ENCODE measurements around the gene EPDR1.

Gene EPDR1

GRCh38 chr7:37930226-37930948, 9.9 kb downstream of the EPDR1 start:
- H2AK5ac ChIP-seq (ENCODE audit: low read length), result no peak overlapping the region

DNA sequence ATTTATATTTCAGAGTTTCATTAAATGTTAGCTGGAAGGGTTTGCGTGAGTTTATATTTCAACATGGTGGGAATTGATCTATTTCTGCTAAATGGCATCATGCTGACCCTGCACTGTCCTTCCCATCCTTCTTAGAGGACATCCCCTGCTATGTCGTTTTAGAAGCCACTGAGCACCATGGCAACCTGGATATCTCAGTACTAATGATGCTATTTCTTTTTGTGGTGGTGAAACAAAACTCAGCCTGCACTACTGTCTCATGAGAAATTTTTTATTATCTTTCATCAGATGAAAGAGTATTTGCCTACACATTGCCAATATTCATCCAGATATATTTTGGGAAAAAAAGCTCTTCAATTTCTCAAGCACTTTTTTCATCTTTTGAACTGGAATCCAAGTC, 12.1 kb downstream of the EPDR1 start:
- H3K4me3 ChIP-seq (ENCODE audit: low read depth, low read length), result no peak overlapping the region
- H3K79me2 ChIP-seq (ENCODE audit: control insufficient read depth, insufficient read depth, low read length, poor library complexity), result no peaks in the 10 kb centered on the region
- no peak overlapping the region for H4K12ac ChIP-seq (ENCODE audit: low read depth, low read length)
- H3K4ac ChIP-seq (ENCODE audit: low read depth, low read length), result no peak overlapping the region
- no peak overlapping the region for H2BK5ac ChIP-seq (ENCODE audit: low read depth, low read length, poor library complexity)
- no peak overlapping the region for H4K91ac ChIP-seq (ENCODE audit: low read depth, low read length)
- no peaks in the 10 kb centered on the region for H3K79me1 ChIP-seq (ENCODE audit: low read length)
- no peaks in the 10 kb centered on the region for H3K9me3 ChIP-seq (ENCODE audit: insufficient read depth, low read depth, low read length)
- H3K18ac ChIP-seq (ENCODE audit: low read length), result no peak overlapping the region
- H3K27ac ChIP-seq (ENCODE audit: low read depth, low read length), result no peak overlapping the region
- H3K4me2 ChIP-seq (ENCODE audit: low read length), result no peak overlapping the region
- H3K23ac ChIP-seq (ENCODE audit: low read length), result no peak overlapping the region
- WGBS (ENCODE audit: extremely low coverage, insufficient coverage, insufficient read length), result no CpG with 5 or more reads among the region's 2 CpGs
- no peak overlapping the region for H2BK120ac ChIP-seq (ENCODE audit: insufficient read depth, low read length, poor library complexity)
- H2AFZ ChIP-seq (ENCODE audit: insufficient read depth, low read length, poor library complexity), result no peak overlapping the region
- DNase-seq, result no peak
- H2AK5ac ChIP-seq (ENCODE audit: low read length), result no peak overlapping the region
- H2BK12ac ChIP-seq (ENCODE audit: low read length), result no peak overlapping the region
- H3K9ac ChIP-seq (ENCODE audit: low read length), result no peak overlapping the region
- no peaks in the 10 kb centered on the region for H3K4me1 ChIP-seq (ENCODE audit: control insufficient read depth in 1 of 2, insufficient read depth in 2 of 2, low read length in 2 of 2)
- H3K27me3 ChIP-seq (ENCODE audit: insufficient read depth, low read length), result no peaks in the 10 kb centered on the region
- no peak overlapping the region for H3K14ac ChIP-seq (ENCODE audit: low read length)
- no peaks in the 10 kb centered on the region for H3K36me3 ChIP-seq (ENCODE audit: control insufficient read depth in 1 of 2, insufficient read depth in 2 of 2, low read length in 2 of 2)
- H4K8ac ChIP-seq (ENCODE audit: low read depth, low read length), result no peak overlapping the region

More at GRCh38 chr7:37930226-37930948, 9.9 kb downstream of the EPDR1 start:
- H2AFZ ChIP-seq (ENCODE audit: insufficient read depth, low read length, poor library complexity), result no peak overlapping the region
- no peaks in the 10 kb centered on the region for H3K9me3 ChIP-seq (ENCODE audit: insufficient read depth, low read depth, low read length)
- H4K8ac ChIP-seq (ENCODE audit: low read depth, low read length), result no peak overlapping the region
- no peak overlapping the region for H2BK120ac ChIP-seq (ENCODE audit: insufficient read depth, low read length, poor library complexity)
- H4K91ac ChIP-seq (ENCODE audit: low read depth, low read length), result no peak overlapping the region
- no peak overlapping the region for H2BK5ac ChIP-seq (ENCODE audit: low read depth, low read length, poor library complexity)
- H3K4me2 ChIP-seq (ENCODE audit: low read length), result no peak overlapping the region
- H4K12ac ChIP-seq (ENCODE audit: low read depth, low read length), result no peak overlapping the region
- no peaks in the 10 kb centered on the region for H3K27me3 ChIP-seq (ENCODE audit: insufficient read depth, low read length)
- no peak overlapping the region for H3K4ac ChIP-seq (ENCODE audit: low read depth, low read length)
- WGBS (ENCODE audit: extremely low coverage, insufficient coverage, insufficient read length), result no CpG with 5 or more reads among the region's 5 CpGs
- H3K18ac ChIP-seq (ENCODE audit: low read length), result no peak overlapping the region
- no peaks in the 10 kb centered on the region for H3K4me1 ChIP-seq (ENCODE audit: control insufficient read depth in 1 of 2, insufficient read depth in 2 of 2, low read length in 2 of 2)
- no peak overlapping the region for H3K27ac ChIP-seq (ENCODE audit: low read depth, low read length)
- H3K9ac ChIP-seq (ENCODE audit: low read length), result no peak overlapping the region
- H3K23ac ChIP-seq (ENCODE audit: low read length), result no peak overlapping the region
- H2BK12ac ChIP-seq (ENCODE audit: low read length), result no peak overlapping the region
- no peak overlapping the region for H3K4me3 ChIP-seq (ENCODE audit: low read depth, low read length)
- H3K14ac ChIP-seq (ENCODE audit: low read length), result no peak overlapping the region
- H3K36me3 ChIP-seq (ENCODE audit: control insufficient read depth in 1 of 2, insufficient read depth in 2 of 2, low read length in 2 of 2), result no peaks in the 10 kb centered on the region
- no peaks in the 10 kb centered on the region for H3K79me1 ChIP-seq (ENCODE audit: low read length)
- H3K79me2 ChIP-seq (ENCODE audit: control insufficient read depth, insufficient read depth, low read length, poor library complexity), result no peaks in the 10 kb centered on the region
- no peak for DNase-seq

GRCh38 chr7:37933018-37933566, 12.7 kb downstream of the EPDR1 start:
- Histone ChIP-seq H3K4me1 (ENCODE audit: control insufficient read depth in 1 of 2, insufficient read depth in 2 of 2, low read length in 2 of 2) (no peaks in the 10 kb centered on the region), H3K9ac (ENCODE audit: low read length) (no peak overlapping the region), H4K8ac (ENCODE audit: low read depth, low read length) (no peak overlapping the region), H3K36me3 (ENCODE audit: control insufficient read depth in 1 of 2, insufficient read depth in 2 of 2, low read length in 2 of 2) (no peaks in the 10 kb centered on the region), H4K12ac (ENCODE audit: low read depth, low read length) (no peak overlapping the region), H3K4me2 (ENCODE audit: low read length) (no peak overlapping the region), H3K79me1 (ENCODE audit: low read length) (no peaks in the 10 kb centered on the region), H2BK5ac (ENCODE audit: low read depth, low read length, poor library complexity) (no peak overlapping the region), H3K27me3 (ENCODE audit: insufficient read depth, low read length) (no peaks in the 10 kb centered on the region), H3K4me3 (ENCODE audit: low read depth, low read length) (no peak overlapping the region), H2AFZ (ENCODE audit: insufficient read depth, low read length, poor library complexity) (no peak overlapping the region), H2AK5ac (ENCODE audit: low read length) (no peak overlapping the region), H2BK12ac (ENCODE audit: low read length) (no peak overlapping the region), H3K14ac (ENCODE audit: low read length) (no peak overlapping the region), H4K91ac (ENCODE audit: low read depth, low read length) (no peak overlapping the region), H3K79me2 (ENCODE audit: control insufficient read depth, insufficient read depth, low read length, poor library complexity) (no peaks in the 10 kb centered on the region), H3K18ac (ENCODE audit: low read length) (no peak overlapping the region), H3K27ac (ENCODE audit: low read depth, low read length) (no peak overlapping the region), H3K9me3 (ENCODE audit: insufficient read depth, low read depth, low read length) (no peaks in the 10 kb centered on the region), H3K4ac (ENCODE audit: low read depth, low read length) (no peak overlapping the region), H3K23ac (ENCODE audit: low read length) (no peak overlapping the region), H2BK120ac (ENCODE audit: insufficient read depth, low read length, poor library complexity) (no peak overlapping the region)
- no peak for DNase-seq
- no CpG with 5 or more reads among the region's 9 CpGs for WGBS (ENCODE audit: extremely low coverage, insufficient coverage, insufficient read length)

GRCh38 chr7:37942934-37943610, 22.6 kb downstream of the EPDR1 start:
- peak overlapping the region; percentile 25 for H3K4me3 ChIP-seq (ENCODE audit: low read depth, low read length)
- no peak overlapping the region for H4K12ac ChIP-seq (ENCODE audit: low read depth, low read length)
- no peak overlapping the region for H2AFZ ChIP-seq (ENCODE audit: insufficient read depth, low read length, poor library complexity)
- H3K36me3 ChIP-seq (ENCODE audit: control insufficient read depth in 1 of 2, insufficient read depth in 2 of 2, low read length in 2 of 2), result no peaks in the 10 kb centered on the region
- no peak overlapping the region for H3K14ac ChIP-seq (ENCODE audit: low read length)
- no peaks in the 10 kb centered on the region for H3K27me3 ChIP-seq (ENCODE audit: insufficient read depth, low read length)
- H3K79me2 ChIP-seq (ENCODE audit: control insufficient read depth, insufficient read depth, low read length, poor library complexity), result no peaks in the 10 kb centered on the region
- H3K9me3 ChIP-seq (ENCODE audit: insufficient read depth, low read depth, low read length), result no peaks in the 10 kb centered on the region
- no CpG with 5 or more reads among the region's 12 CpGs for WGBS (ENCODE audit: extremely low coverage, insufficient coverage, insufficient read length)
- no peak overlapping the region for H3K18ac ChIP-seq (ENCODE audit: low read length)
- no peak overlapping the region for H4K8ac ChIP-seq (ENCODE audit: low read depth, low read length)
- no peak overlapping the region for H3K27ac ChIP-seq (ENCODE audit: low read depth, low read length)
- no peak overlapping the region for H4K91ac ChIP-seq (ENCODE audit: low read depth, low read length)
- no peak overlapping the region for H2BK5ac ChIP-seq (ENCODE audit: low read depth, low read length, poor library complexity)
- H2AK5ac ChIP-seq (ENCODE audit: low read length), result no peak overlapping the region
- no peak overlapping the region for H3K23ac ChIP-seq (ENCODE audit: low read length)
- H3K4ac ChIP-seq (ENCODE audit: low read depth, low read length), result no peak overlapping the region
- no peaks in the 10 kb centered on the region for H3K79me1 ChIP-seq (ENCODE audit: low read length)
- DNase-seq, result no peak
- H3K4me1 ChIP-seq (ENCODE audit: control insufficient read depth in 1 of 2, insufficient read depth in 2 of 2, low read length in 2 of 2), result peaks cover 0 to 3% of the 10 kb centered on the region in 2 experiments
- H2BK12ac ChIP-seq (ENCODE audit: low read length), result no peak overlapping the region
- no peak overlapping the region for H2BK120ac ChIP-seq (ENCODE audit: insufficient read depth, low read length, poor library complexity)
- no peak overlapping the region for H3K4me2 ChIP-seq (ENCODE audit: low read length)
- no peak overlapping the region for H3K9ac ChIP-seq (ENCODE audit: low read length)
